Endometrial microvascular endothelial cells (primary cell): ENCODE data around the gene RFNG. TPM values are rescaled to one million over a fixed set of nuclear protein-coding genes. Genes with fewer than 3 reads are reported as not detected.
"Not testable (repeated sequence)": the region's sequence is repeated elsewhere in the genome, so short reads cannot be mapped to it uniquely, and the experiment has no call there.

Experiments used
- in situ Hi-C: cut with HindIII; loops from 2 replicates; pipeline ENCODE4 v1.10.0; 2017; ENCODE audit warnings: low sequenced_read_pairs, low pct_unique_long_range_greater_than_20kb; ENCODE audit errors: inconsistent ontology term
- total RNA-seq: library from RNA; depleted of rRNA; stranded (reverse); fragments of >200 nt; gene quantifications from one replicate; pipeline ENCODE4 v1.2.3, GENCODE V29; 2015; ENCODE audit errors: inconsistent ontology term

Gene RFNG
- total RNA-seq, 1 donor from 2014 or later = 36.0 TPM

GRCh38 chr17:82049521-82049971 lies 2.1 kb downstream of the RFNG start:
- in situ Hi-C loops = no loop called here

- in situ Hi-C loops = no loop called here
Measured at GRCh38 chr17:82049106-82049505, 2.5 kb downstream of the RFNG start.

GRCh38 chr17:82048571-82048971 lies 3.0 kb downstream of the RFNG start:
- in situ Hi-C loops = no loop called here

DNA sequence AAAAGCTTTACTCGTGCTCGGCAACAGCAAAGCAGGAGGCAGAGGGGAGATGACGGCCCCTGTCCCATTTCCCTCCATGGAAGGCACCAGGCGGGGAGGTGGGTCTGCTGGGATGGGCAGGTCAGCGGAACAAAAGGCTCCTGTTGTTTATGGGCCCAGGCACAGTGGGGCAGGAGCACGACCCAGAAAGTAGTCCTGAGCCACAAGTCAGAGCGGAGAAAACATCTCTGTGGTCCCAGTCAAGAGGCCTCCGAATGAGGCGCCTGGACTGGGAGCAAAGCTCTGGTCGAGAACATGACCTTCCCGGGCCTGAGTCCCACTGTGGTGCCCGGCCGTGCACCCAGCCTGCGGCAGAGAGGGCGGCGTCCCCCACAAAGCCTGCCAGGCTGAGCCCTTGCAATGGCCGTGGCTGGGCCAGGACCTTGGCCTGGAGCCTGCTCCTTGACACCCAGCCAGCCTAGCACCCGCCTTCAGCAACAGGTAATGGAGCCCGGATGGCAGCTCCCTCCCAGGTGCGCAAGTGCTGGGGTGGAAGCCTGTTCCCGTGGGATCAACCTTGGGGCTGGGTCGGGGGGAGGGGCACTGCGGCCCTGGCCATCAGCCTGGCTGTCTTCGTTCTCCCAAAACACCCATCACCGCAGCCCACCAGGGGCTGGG lies 3.6 kb downstream of the RFNG start:
- in situ Hi-C loops = no loop called here

GRCh38 chr17:82047379-82047778 lies 4.2 kb downstream of the RFNG start:
- in situ Hi-C loops = no loop called here

DNA sequence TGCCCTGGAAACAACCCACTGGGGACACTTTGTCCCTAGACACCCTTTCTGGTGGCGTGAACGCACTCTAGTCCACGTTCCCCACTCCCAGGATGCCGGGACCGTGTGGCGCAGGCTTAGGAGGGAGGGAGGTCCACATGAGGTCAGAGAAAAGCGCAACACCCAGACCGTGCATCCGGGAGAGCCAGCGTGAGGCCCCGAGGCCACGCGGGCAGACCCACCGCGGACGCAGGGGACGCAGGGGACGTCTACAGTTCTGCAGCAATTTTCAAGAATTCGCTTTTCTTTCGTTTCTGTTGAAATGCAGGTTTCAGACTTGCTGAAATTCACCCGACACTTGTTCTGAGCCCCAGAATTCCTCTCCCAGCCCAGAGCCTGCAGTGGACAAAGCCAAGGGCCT lies 4.7 kb downstream of the RFNG start:
- in situ Hi-C loops = no loop called here

DNA sequence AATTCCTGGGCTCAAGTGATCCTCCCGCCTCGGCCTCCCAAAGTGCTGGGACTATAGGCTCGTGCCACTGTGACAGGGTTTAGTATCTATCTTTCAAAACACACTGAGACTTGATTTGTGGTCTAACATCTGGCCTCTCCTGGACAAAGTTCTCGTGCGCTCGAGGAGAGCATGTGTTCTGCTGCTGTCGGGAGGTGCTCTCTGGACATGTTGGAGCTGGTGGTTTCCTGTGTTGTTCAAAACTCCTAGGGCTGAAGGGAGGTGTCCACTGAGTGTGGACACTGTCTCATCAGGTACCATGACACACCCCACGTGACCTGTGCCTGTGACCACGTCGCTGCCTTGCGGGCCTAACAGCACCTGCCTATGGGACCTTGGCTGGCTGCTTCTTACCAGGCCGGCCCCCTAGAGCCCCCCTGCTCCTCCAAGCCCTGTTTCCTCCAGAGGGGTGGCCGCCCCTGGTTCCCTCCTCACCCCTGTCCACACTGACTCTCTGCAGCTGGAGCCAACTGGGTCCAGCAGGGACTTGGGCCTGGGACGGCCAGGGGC lies 5.6 kb downstream of the RFNG start:
- in situ Hi-C loops = no loop called here

GRCh38 chr17:82043507-82043906 lies 8.1 kb downstream of the RFNG start:
- in situ Hi-C loops = no loop called here

DNA sequence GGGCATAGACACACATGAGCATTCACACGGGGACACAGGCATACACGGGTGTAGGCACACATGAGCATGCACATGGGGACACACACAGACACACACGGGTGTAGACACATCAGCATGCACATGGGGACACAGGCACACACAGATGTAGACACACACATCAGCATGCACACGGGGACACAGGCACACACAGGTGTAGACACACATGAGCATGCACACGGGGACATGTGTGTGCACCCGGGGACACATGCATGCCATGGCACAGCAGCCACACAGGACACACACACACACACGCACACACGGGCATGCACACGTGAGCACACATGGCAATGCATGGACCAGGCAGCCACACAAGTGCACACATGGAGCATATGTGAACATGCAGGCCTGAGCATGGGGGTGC lies 9.0 kb downstream of the RFNG start:
- in situ Hi-C loops = no loop called here

DNA sequence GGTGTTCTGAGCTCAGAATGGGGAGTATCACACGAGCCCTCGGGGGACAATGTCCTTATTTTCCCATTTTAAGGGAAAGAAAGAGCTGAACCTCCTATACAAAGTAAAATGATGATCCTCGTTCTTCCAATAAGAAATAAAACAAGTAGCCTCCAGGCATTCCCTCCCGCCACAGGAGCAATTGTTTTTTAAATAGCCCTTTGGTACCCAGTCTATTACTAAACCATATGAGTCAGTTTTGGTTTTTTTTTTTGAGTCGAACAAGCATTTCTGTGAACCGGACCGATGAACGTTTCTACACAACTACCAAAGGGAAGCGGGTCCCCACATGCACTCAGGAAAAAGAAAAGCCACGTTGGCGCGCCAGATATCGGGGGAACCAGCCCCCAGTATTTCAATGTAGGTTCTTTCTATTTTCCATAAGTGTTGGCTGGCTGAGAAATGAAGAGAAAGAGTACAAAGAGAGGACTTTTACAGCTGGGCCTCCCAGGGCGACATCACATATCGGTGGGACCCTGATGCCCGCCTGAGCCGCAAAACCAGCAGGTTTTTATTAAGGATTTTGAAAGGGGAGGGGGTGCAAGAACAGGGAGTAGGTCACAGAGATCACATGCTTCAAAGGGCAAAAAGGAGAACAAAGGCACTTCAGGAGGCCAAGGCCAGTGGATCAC lies 10.3 kb downstream of the RFNG start:
- in situ Hi-C loops = no loop called here

DNA sequence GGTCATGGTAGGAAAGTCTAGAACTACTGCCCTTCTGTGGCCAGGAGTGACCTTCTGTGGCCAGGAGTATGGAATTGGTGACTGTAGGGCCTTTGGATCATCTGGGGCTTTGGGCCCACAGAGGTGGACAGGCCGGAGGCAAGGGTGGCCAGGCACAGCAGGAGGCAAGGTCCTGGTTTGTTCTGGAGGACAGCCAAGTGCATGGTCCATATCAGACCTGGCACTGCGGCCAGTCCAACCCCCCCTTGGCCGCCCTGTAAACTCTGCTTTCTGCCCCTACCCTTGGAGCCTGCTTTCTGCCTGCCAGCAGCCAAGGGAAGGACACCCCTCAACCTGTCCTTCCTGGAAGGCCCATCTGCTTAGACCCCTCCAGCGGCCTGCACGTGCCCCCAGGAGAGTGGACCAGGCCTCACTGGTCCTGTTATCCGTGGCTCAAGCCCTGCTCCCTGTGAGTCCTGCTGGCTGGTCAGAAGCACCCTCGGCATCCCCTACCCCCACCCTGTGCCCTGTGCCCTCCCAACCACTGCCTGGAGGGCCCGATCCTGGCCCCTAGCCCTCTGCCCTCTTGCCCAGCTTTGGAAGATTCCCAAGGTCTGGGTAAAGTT lies 11.8 kb downstream of the RFNG start:
- in situ Hi-C loops = no loop called here

DNA sequence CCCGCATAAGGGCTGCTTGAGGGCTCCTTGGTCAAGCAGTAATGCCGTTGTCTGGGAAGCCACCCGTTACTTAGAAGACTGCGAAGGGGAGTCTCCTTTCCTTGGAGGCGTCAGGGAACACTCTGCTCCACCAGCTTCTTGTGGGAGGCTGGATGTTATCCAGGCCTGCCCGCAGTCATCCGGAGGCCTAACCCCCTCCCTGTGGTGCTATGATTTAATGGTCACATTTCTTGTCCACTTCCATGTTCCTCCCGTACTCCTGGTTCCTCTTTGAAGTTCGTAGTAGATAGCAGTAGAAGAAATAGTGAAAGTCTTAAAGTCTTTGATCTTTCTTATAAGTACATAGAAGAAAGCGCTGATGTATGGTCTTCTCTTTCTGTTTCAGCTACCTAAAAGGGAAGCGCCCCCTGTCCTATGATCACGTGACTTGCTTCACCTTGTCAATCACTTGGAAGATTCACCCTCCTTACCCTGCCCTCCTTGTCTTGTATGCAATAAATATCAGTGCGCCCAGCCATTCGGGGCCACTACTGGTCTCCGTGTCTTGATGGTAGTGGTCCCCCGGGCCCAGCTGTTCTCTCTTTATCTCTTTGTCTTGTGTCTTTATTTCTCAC lies 12.7 kb downstream of the RFNG start:
- in situ Hi-C loops = not testable (repeated sequence)

DNA sequence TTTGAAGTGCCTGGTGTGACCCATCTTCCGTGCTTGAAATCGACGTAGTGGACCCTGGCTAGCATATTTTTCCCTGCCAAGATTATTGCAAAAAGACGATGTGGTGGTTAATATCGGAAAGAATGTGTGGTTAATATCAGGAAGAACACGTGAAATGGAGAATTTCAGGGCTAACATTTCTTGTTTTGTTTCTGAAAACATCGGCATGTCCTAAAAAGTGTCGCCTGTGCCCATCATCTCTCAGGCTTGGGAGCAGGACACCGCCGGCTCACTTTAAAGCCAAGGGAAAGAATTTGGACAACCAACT lies 13.8 kb downstream of the RFNG start:
- in situ Hi-C loops = no loop called here

- in situ Hi-C loops = no loop called here
Measured at GRCh38 chr17:82037092-82037888, 14.3 kb downstream of the RFNG start, which contains the start of gene DCXR. Gene DCXR (minus strand): TSS chr17:82037697. CDS start chr17:82037682, 15 bp downstream.

DNA sequence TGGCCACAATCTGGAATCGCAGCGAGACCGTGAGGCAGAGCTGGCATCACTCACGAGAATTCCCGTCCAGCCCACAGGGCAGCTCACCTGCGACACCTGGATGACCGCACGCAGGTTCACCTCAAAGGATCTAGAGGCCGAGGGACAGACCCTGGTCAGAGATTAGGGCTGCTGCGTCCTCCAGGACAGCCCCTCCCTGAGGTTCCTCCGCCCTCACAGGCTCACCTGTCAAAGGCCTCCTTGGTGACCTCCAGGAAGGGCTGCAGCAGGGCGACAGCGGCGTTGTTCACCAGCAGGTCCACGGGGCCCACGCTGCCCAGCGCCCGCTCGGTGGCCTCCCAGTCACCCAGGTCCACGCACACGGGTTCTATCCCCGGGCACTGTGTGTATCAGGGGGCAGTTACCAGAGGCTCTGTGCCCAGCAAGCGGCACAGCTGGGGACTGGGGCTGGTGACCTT lies 14.9 kb downstream of the RFNG start:
- in situ Hi-C loops = no loop called here

GRCh38 chr17:82035956-82036633 lies 15.5 kb downstream of the RFNG start:
- in situ Hi-C loops = no loop called here

GRCh38 chr17:82035488-82035887 lies 16.1 kb downstream of the RFNG start:
- in situ Hi-C loops = no loop called here

DNA sequence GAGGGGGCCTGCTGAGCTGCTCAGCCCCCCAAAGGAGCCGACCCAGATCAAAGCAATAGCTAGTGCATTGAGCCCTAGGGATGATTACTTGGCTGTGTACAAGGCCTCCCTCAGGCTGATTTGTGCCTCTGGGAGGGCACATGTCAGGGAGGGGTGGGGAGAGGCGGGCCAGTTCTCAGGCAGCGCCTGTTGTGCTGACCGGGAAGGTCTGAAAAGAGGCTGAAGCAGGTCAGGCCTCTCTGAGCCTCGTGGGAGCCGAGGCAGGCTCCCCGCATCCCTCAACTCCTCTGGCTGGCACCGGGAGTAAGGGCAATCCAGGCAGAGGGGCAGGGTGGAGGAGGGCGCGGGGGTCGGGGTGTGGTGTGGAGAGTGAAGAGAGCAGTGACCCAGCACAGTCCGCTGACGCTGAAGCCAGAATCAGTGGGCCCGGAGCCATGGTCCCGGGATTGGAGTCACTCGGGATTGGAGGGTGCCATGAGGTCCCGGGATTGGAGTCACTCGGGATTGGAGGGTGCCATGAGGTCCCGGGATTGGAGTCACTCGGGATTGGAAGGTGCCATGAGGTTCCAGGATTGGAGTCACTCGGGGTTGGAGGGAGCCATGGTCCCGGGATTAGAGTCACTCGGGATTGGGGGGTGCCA lies 17.1 kb downstream of the RFNG start:
- in situ Hi-C loops = no loop called here
